Tibial artery (tissue), 4 donors: Measurements from ENCODE around the gene MRAS.

ENCODE experiments used
- DNase-seq, 2 donors: peaks; one replicate each; pipeline ENCODE4 v3.0.0-alpha.2; 2019
- H3K27ac ChIP-seq, 2 donors: fragments of 200-600 bp; sonication (generic) in 1 of 2; 1 replicate in 1 of 2; 2 replicates in 1 of 2; pipeline ENCODE4 v1.5.1; 2018 to 2019; ENCODE audit warnings: mild to moderate bottlenecking in 1 of 2
- H3K27me3 ChIP-seq, 2 donors: fragments of 200-600 bp; sonication (generic) in 1 of 2; one replicate each; pipeline versions ENCODE4 v1.5.1 to v1.6.0; 2016 to 2019
- H3K36me3 ChIP-seq, 3 donors: fragments of 200-600 bp; sonication (generic) in 2 of 3; one replicate each; pipeline ENCODE4 v1.5.1; 2016 to 2019; ENCODE audit warnings: mild to moderate bottlenecking in 2 of 3
- H3K4me1 ChIP-seq, 4 donors: fragments of 200-600 bp; sonication (generic) in 2 of 4; 1 replicate in 3 of 4; 2 replicates in 1 of 4; pipeline ENCODE4 v1.5.1; 2016 to 2019
- H3K4me3 ChIP-seq, 2 donors: fragments of 200-600 bp; sonication (generic) in 1 of 2; 1 replicate in 1 of 2; 2 replicates in 1 of 2; pipeline ENCODE4 v1.5.1; 2018 to 2019; ENCODE audit warnings: mild to moderate bottlenecking in 2 of 2
- H3K9me3 ChIP-seq, 3 donors: fragments of 200-600 bp; sonication (generic) in 1 of 3; one replicate each; pipeline ENCODE4 v1.5.1; 2016 to 2019
- intact Hi-C: fragments of 100-400 bp; cut with DNase I; formaldehyde crosslinking; loops from one replicate; pipeline ENCODE4 v1.15.0; 2023; ENCODE audit warnings: low total_unique reads
- TF ChIP-seq, protein P1 (sequence below), 2 experiments: fragments of 200-600 bp in 1 of 2; fragments of 450-650 bp in 1 of 2; IDR thresholded peaks; one replicate each; pipeline ENCODE4 v1.5.1; 2017 to 2019; ENCODE audit warnings: antibody characterized with exemption in 2 of 2, mild to moderate bottlenecking in 1 of 2, moderate library complexity in 1 of 2

Gene MRAS

DNA sequence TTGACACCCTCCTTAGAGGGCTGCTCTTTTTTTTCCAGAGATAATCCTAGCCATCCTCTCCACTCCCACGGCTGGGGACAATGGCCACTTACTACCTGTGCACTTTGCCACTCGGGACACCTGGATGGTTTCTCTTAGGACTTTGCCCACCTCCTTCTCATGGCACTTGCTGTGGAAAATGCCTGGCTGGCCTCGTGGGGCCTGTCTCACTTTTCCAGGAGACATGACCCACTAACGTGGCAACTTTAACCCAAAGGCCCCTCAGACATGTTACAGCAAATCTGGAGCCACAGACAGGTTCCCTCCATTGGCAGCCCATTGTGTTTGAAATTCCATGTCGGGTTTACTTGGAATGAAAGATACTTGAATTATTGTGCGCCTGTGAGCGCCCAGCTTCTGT is 56.6 kb downstream of the MRAS start:
- Histone ChIP-seq H3K27ac (no peak overlapping the region), H3K4me3 (no peak overlapping the region), H3K27me3 (no peaks in the 10 kb centered on the region), H3K36me3 (peaks cover 43 to 58% (median 56%) of the 10 kb centered on the region in 3 donors), H3K4me1 (no peaks in the 10 kb centered on the region), H3K9me3 (no peaks in the 10 kb centered on the region)
- intact Hi-C loops, result no loop called here
- TF ChIP-seq, protein P1, sequence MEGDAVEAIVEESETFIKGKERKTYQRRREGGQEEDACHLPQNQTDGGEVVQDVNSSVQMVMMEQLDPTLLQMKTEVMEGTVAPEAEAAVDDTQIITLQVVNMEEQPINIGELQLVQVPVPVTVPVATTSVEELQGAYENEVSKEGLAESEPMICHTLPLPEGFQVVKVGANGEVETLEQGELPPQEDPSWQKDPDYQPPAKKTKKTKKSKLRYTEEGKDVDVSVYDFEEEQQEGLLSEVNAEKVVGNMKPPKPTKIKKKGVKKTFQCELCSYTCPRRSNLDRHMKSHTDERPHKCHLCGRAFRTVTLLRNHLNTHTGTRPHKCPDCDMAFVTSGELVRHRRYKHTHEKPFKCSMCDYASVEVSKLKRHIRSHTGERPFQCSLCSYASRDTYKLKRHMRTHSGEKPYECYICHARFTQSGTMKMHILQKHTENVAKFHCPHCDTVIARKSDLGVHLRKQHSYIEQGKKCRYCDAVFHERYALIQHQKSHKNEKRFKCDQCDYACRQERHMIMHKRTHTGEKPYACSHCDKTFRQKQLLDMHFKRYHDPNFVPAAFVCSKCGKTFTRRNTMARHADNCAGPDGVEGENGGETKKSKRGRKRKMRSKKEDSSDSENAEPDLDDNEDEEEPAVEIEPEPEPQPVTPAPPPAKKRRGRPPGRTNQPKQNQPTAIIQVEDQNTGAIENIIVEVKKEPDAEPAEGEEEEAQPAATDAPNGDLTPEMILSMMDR (IDR thresholded peaks at IDR 0.05), result no peak
- peak in 1 of 2 donors; percentile 28 for DNase-seq

DNA sequence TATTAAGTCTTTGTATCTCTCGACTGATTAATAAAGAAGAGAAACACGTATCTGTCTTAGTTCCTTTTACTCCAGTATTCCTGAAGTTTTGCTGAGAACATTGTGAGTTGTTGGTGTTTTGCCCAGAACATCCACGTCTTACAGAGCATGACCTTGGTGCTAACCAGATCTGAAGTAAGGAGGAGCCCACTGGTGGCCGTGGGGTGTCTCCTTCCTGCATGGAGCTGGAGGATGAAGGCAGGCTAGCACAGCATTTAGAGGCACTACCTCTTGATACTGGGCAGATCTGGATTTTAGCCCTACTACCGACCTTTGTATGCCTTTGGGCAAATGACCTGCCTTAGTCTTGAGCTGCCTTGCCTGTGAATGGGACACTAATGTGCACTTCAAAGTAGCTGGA is 57.1 kb downstream of the MRAS start:
- Histone ChIP-seq H3K27me3 (no peaks in the 10 kb centered on the region), H3K4me1 (no peaks in the 10 kb centered on the region), H3K4me3 (no peak overlapping the region), H3K9me3 (no peaks in the 10 kb centered on the region), H3K36me3 (peaks cover 41 to 54% (median 51%) of the 10 kb centered on the region in 3 donors), H3K27ac (no peak overlapping the region)
- intact Hi-C loops, result no loop called here
- no peak for DNase-seq
- TF ChIP-seq, protein P1 (IDR thresholded peaks at IDR 0.05), result no peak

DNA sequence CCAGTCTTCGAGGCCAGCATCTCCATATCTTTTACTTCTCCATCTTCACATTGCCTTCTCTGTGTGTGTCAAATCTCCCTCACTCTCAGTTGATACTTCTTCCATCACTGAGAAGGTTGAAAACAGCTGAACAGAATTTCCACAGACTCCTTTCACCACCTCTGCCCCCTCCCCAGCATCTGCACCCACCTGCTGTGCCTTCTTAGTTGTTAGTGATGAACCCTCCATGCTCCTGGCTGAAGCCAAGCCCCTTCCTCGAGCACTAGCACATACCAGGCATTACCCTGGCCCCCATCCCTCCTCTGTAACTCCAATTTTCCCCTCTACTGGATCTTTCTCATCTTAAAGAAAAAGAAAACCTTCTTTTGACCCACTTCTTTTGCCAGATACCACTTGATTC is 58.2 kb downstream of the MRAS start:
- DNase-seq, result no peak
- no peak overlapping the region for H3K4me3 ChIP-seq
- TF ChIP-seq, protein P1 (IDR thresholded peaks at IDR 0.05), result no peak
- no peak overlapping the region for H3K27ac ChIP-seq
- no peaks in the 10 kb centered on the region for H3K9me3 ChIP-seq
- intact Hi-C loops, result no loop called here
- peaks cover 37 to 43% (median 41%) of the 10 kb centered on the region in 3 donors for H3K36me3 ChIP-seq
- H3K27me3 ChIP-seq, result no peaks in the 10 kb centered on the region
- H3K4me1 ChIP-seq, result no peaks in the 10 kb centered on the region

DNA sequence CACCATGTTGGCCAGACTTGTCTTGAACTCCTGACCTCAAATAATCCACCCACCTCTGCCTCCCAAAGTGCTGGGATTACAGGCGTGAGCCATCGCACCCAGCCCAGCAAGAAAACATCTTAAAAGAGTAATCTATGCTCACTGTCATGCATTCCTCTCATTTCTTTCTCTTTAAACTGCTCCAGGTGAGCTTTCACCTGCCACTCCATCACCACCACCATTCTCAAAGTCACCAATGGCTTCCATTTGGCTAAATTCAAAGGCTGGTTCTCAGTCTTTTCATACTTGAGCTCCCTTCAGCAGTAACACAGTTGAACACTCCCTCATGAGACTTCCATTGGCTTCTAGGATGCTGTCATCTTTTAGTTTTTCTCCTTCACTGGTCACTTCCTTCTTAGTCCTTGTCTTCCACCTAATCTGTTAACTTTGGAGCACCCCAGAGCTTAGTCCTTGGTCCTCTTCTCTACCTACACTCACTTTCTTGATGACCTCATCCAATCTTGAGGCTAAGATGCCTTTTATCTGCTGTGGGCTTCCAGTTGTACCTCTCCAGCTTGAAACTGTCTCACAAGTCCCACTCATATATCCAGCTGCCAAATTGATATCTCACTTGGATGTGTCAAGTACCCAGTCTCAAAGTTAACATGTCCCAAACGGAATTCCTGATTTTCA is 59.0 kb downstream of the MRAS start:
- Histone ChIP-seq H3K27me3 (no peaks in the 10 kb centered on the region), H3K4me3 (no peak overlapping the region), H3K36me3 (peaks cover 32 to 35% (median 33%) of the 10 kb centered on the region in 3 donors), H3K4me1 (no peaks in the 10 kb centered on the region), H3K27ac (no peak overlapping the region), H3K9me3 (no peaks in the 10 kb centered on the region)
- TF ChIP-seq, protein P1 (IDR thresholded peaks at IDR 0.05), result no peak
- DNase-seq, result no peak
- intact Hi-C loops, result no loop called here

DNA sequence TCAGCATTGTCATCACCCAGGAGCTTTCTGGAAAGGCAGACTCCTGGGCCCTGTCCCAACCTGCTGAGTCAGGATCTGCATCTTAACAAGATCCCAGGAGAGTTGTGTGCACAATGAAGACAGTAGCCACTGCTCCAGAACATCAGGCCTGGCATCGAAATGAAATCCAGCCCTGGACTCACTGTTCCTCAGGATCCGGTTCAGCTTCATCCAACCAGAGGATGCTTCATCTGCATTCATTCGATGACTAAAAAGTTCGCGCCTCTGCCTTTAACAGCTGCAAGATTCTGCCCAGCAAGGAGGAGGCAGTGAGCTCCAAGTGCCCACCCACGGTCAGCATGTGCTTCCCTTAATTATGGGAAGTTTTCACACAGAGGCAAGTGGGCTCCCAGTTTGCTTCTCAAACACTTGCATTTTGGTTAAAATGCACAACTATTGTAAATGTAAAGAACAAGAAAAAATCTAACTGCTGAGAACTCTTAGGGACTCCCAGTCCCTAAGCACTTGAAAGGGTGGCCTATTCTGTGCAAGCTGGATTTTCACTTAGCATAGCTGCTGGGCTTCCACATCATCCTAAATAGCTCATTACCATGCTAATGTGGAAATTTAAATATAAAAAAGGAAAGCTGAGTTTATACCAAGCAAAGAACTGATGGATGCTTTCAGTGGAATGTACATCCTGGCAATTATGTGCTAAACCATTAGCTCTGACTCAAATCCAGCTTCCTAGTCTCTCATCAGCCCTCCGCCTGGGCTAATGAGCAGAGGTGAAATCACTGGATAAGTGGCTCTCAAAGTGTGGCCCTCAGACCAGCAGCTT is 60.6 kb downstream of the MRAS start:
- H3K36me3 ChIP-seq, result peaks cover 19 to 20% (median 19%) of the 10 kb centered on the region in 3 donors
- no peaks in the 10 kb centered on the region for H3K27me3 ChIP-seq
- no peak overlapping the region for H3K4me3 ChIP-seq
- H3K27ac ChIP-seq, result no peak overlapping the region
- DNase-seq, result no peak
- TF ChIP-seq, protein P1 (IDR thresholded peaks at IDR 0.05), result no peak
- intact Hi-C loops, result no loop called here
- no peaks in the 10 kb centered on the region for H3K4me1 ChIP-seq
- no peaks in the 10 kb centered on the region for H3K9me3 ChIP-seq
